Stimulated activated CD4-positive, alpha-beta T cell treated with anti-CD3 and anti-CD28 coated beads, Interleukin-15, amount 100 ng/mL, for 48 hours (primary cell): ENCODE measurements around the gene XG.

Experiments used
- DNase-seq, 2 donors: peaks; one replicate each; pipeline ENCODE4 v3.0.0-alpha.2; 2020; ENCODE audit warnings: low read depth in 2 of 2

The XG gene

DNA sequence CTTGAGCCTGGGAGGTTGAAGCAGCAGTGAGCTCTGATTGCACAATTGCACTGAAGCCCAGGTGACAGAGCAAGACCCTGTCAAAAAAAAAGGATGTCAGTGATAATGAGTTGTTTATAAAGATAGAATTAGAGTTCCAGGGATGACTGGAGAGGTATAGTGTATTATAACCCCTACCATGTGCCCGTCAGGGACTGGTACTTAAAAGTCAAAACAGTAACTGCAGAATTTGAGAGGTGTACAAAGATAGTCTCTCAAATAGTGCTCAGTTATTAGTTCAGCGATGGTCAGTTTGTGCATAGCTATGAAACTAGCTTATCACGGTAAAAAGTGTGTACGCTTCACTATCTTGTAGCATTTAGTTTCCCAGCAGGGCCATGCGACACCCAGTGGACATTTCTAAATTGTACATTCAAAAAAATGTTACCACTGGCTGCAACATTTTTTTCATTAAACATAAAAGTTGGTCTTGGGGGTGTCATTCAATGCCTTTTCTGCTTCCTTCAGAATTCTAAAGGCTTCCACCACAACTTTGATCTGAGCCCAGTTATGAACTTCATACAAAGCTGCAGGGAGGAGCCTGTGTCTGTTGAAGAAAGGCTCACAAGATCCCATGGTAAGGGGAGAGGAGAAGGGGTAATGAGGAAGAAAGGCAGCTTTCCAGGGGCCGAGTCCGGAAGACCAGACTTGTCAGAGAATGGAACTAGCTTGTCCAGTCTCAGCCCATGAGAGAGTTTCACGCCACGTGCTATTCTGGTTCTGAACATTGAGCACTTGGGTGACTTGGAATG is 67.7 kb downstream of the XG start:
- DNase-seq: no peak

DNA sequence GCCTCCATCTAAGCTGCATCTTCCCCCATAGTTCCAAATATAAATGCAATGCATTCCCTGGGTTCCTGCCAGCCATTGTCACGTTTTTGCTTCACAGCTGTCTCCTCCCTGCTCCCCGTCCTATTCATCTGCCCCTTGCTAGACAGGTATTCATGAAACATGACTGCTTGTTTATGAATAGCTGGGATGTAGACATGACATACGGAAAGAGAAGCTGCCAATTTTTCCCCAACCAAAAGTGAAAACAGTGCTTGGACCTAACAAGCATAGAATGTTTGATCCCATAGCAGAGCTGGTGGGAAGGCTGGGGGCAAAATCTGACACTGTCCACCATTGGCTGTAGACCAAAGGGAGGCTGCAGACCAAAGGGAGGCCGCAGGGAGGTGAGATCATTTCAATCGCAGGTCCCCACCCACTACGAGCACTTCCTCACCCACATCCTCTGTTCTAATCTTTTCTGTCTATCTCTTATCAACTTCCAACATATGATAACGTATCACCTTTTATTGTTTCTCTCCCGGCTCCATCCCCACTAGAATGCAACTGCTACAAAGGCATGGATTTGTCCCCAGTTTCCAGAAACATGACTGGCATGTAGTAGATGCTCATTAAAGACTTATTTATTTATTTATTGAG is 68.4 kb downstream of the XG start:
- DNase-seq: no peak

DNA sequence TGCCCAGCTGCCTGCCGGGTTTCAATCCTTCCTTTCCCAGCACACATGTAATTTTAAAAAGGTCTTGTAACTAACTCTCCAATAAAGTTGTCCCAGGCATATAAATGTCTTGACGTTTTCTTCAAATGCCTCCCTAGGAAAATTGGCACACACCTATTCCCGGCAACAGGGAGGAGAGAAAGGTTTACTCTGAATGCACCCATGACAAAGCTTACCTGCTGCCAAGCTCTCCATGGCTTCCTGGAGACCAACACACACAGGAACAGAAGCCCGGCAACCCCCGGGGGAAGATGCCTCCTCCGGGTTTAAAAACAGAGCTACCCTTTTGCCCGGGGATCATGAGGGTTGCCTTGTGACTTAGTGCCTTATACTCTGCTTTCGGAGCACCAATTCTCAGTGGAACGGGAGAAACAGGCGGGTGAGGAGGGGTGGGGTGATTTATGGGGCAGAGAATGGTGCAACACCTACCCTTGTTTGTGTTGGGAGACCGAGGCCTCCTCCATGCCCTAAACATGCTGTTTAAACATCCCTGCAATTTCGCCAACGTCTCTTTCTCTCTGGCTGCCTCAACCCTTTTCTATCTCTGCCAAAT is 72.1 kb downstream of the XG start:
- no peak for DNase-seq

DNA sequence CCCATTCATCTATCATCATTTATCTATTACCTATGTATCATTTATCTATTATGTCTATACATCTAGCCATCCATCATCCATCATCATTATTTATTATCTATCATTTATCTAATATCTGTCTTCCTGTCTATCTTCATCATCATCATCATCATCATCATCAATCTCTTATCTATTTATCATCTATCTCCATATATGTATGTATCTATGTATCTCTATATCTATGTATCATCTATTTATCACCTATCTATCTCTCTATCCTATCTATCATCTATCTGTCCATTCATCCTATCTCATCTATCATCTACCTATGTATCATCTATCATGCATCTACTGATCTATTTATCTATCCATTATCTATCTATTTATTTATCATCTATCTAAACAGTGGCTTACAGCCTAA is 73.0 kb downstream of the XG start:
- DNase-seq: no peak

DNA sequence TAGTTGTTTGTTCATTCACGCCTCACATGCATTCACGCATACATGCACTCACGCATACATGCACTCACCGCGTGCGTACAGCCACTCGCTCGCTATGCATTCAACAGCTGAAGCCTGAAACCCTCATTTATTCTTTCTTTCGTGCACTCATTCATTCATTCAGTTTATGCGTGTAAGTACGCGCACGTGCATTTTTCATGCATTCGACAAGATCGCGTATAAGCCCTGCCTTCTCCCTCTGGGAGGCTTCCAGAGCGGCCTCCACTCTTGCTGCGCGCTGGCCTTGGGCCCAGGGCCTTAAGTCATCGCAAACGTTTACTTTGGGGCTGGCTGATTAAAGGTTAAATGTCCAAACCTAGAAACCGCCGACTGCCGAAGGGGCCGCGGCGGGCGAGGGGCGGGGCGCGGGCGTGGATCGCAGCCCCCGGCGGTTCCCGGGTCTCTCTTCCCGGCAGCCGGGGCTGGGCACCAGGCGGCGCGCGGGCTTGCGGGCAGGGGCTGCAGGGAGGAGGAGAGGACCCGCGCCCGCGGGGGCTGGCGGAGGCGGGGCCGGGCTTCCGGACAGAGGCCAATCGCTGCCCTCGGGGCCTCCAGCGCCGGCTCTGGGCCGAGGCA is 76.6 kb downstream of the XG start, which contains the start of gene GYG2:
GYG2 (plus strand) TSS at position 587 of the 615 bp plus-strand sequence. CDS start 1,259 bp downstream, outside the sequence.
- no peak for DNase-seq

DNA sequence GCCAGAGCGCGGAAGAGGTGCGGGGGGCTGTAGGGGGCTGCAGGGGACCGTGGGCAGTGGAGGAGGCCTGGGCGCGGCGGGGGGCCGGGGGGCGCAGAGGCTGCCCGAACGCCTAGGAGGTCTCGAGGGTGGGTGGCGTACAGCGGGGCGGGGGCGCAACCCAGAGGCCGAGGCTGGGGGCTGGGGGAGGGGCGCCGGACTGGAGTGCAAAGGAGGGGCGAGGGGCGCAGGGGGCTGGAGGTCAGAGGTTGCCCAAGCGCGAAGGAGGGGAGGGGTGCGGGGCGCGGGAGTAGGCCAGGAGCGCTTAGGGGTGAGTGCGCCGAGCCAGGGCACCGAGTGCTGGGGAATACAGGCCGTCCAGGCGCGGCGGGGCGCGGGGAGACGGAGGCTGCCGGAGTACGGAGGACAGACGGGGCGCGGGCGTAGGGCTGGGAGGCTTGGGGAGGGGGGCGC is 77.1 kb downstream of the XG start:
- DNase-seq: no peak

DNA sequence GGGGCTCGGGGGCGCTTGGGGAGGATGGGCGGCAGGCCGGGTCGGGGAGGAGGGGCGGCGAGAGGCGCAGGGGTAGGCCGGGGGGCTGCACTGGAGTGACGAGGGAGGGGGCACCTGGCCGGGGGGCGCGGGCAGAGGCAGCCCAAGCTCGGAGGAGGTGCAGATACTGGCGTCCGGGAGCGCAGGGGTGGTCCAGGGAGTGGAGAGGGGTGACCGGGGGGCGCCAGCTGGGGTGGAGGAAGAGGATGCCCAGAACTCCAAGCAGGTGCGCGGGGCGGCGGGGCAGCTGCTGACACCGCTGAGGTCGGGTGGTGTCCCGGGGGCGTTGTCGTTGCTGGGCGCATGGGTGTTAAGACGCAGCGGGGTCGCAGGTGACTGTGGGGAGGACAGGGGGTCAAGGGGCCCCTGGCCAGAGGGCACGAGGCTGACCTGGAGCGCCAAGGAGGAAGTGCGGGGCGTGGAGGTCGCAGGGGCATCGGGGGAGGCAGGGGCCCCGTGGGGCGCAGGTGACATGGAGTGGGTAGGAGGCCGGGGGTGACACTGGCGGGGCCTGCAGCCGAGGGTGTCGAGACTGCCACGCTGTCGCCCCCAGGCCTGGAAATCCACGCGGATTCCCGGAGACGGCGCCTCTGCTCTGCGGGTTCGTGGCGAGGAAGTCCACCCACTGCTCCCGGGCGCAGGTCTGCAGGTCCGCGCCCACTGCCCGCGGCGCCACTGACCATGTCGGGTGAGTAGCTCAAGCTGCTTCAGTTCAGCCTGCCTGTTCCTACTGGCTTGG is 77.8 kb downstream of the XG start:
- DNase-seq: no peak

DNA sequence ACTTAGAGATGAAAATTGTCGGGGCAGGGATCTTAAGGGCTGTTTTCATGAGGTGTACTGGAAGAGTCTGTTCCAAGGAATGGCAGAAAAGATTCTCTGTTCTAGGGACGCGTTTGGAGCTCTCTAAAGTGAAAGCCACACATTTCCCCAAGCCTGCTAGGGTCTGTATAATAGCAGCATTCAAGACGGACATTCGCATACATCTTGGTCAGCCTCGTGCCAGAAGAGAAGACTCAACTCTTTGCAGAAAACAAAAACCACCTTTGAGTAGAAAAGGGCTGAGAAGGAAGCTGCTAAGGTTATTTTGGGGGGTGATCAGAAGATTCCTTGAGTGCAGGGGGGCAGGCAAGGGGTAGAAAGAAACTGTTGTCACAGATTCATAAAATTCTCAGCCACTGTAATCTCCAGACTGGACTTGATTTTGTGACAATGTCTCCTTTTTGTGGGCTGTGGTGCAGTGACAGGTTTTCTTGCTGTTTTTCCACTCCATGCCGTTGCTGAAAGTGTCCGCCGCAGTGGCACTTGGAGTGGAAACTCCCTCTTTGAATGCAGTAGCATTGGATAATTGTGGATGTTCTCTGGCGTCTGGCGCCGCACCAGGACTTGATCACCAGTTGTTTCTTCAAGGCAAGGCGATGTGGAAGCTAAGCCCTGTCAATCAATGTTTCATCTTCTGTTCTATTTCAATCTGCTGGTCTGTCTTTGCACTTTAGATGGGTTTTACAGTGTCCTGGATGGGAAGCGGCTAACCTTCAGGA is 79.8 kb downstream of the XG start:
- DNase-seq: no peak

DNA sequence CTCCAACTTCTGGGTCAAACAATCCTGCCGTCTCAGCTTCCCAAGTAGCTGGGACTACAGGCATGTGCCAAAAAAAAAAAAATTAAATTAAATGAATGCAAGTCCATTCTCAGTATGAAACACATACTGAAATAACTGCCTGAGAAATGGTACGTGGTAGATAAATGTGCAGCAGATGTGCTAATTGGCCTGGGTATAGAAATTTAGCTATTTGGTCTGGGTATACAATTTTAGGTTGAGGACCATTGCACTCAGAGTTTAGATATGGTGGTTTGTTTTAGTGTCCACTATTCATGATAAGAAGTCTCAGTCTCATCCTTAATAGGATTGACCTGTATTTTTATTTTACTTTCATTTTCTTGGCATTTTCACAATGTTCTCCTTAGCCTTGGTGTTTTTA is 86.1 kb downstream of the XG start:
- no peak for DNase-seq

DNA sequence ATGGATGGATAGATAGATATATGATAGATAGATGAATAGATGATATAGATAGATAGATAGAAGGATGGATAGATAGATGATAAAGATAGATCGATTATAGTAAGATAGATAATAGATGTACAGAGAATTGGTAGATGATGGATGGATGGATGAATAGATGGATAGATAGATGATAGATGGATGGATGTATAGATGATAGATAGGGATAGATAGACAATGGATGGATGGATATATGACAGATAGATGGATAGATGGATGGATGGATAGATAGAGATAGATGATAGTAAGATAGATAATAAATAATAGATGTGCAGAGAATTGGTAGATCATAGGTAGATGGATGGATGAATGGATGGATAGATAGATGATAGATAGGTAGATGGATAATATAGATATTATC is 89.1 kb downstream of the XG start:
- no peak for DNase-seq

DNA sequence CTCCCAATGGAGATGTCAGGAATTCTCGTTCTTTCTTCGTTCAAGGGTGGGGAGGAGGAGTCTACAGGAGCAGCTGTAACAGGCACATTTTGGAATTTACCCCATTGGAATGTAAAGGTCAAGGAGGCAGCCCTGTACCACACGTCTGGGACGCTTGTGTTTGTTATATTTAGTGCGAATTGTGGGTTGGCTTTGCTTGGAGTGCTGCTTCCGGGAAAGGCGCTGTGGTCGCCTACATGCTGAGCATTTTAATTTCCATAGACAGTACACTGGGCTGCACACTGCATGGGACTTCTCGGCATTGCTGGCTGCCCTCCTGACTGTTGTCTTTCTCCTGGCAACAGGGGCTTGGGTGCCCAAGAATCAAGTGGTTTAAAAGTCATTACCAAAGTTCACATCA is 89.7 kb downstream of the XG start:
- no peak for DNase-seq

DNA sequence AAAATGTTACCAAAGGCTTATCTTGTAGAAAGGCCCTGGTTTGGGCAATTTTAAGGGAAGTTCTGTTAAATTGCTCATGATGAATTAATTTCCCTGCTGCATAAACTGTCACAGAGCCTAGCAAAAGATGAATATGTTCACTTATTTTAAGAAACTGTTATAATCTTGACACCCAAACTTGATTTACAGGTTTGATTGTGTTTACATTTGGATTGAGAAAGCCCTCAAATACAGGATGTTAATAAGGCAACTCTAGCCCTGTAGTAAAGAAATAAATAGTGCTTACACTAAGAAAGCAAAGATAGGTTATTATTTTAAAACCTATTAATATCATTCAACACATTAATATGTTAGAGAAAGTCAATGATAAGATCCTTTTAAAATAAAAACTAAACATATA is 95.2 kb downstream of the XG start:
- no peak for DNase-seq

DNA sequence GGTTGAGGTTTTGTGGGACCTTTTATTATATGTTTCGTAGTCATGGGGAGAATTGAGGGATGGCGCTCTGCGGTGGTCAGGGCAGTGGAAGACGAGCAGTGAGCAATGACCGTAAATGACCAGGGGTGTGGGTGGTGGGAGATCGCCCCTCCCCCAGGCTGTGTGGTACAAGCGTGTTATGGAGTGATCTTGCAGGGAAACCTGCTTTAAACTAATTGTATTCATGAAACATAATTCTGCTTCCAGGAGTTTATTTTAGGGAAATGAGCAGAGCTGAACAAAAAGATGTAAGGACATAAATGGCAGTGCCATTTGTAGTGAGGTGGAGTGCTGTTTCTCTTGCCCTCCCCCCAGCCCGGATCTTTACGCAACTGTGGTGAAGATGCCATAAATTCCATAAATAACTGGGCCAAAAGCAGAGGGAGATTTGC is 97.0 kb downstream of the XG start:
- DNase-seq: no peak

DNA sequence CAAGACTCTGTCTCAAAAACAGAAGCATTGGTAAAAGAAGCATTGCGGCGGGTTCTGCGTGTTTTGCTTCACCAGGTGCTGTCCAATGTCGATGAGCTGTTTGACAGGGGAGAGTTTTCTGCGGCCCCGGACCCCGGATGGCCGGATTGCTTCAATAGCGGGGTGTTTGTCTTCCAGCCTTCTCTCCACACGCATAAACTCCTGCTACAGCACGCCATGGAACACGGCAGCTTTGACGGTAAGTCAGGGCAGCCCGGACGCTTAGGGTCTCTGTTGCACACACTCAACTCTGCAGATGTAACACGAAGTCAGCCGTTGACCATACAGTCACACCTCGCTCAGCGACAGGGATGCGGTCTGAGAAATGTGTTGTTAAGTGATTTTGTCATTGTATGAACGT is 103.1 kb downstream of the XG start:
- no peak for DNase-seq

DNA sequence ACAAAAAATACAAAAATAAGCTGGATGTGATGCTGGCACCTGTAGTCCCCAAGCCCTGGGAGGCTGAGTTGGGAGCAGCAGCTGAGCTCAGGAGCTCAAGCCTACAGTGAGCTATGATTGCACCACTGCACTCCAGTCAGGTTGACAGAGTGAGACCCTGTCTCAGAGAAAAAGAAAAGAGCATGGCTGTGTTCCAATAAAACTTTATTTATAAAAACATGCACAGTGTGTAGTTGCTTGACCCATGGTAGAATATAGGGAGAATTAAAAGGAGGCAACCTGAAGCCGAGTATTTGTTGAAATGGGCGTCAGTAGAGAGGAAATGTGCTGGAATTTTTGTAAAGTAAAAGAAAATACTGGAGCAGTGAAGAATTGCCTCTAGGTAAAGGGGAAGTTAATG is 103.9 kb downstream of the XG start:
- DNase-seq: no peak

DNA sequence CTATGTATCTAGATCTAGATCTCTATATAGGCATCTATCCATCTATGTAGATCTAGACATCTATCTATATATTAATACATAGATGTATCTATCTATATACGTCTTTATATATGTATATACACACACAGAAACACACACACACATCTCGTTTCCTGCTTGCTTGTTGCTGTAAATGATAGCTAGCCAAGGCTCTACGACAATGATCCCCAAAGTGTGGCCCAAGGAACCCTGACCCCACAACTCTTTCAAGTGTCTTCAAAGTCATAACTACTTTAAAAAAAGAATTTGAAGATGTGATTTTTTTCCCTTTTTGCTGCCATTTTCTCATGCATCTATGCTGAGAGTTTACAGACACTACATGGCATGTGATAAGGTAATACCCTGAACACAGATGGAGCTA is 105.7 kb downstream of the XG start:
- no peak for DNase-seq

DNA sequence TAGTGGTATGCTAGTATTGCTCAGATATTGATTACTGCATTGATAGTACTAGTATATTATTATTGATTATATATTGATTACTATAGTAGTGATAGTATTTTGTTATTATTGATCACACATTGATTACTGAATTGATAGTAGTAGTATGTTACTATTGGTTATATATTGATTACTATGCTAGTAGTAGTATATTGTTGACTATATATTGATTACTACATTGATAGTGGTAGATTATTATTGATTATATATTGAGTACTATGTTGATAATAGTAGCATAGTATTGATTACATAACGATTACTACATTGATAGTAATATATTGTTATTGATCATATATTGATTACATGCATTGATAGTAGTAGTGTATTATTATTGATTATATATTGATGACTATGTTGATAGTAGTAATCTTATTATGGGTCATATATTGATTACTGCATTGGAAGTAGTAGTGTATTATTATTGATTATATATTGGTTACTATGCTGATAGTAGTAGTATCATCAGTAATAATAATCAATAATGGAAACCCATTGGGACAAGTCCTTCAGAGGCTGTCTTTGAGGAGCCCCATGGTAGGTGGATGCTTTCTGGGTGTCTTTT is 107.5 kb downstream of the XG start:
- DNase-seq: no peak

DNA sequence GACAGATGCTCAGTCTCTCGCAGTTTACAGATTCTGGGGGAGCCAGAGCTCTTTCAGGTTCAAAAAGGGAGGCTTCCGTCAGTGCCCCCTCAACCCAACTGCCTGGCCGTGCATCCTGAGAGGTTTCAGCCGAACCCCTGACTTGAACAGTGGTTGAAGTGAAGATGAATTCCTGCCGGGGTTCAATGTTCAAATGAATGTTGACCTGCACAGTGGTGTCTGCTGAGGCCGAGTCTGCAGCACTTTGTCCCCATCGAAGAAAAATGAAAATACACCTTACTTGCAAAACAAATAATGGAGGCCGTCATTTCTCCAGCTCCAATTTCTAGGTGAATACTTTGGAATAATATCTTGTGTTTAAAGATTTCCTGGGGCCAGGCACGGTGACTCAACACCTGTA is 110.6 kb downstream of the XG start:
- DNase-seq: no peak

DNA sequence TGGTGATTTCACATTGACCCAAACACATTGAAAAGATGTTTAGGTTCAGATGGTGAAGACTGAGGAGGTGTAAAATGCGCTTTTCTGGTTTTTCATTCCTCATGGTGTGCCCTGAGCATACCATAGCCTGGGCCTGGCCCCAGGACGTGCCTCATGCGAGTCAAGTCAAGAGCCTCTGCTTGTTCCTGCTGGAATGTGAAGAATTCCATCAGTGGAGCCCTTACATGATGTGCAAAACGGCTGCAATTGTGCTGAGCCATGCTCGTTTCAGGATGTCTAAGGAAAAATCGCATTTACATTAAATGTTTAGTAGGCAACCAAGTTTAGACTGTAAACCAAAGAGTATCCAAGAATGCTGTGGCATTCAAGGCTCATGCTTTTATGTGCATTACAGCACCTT is 111.8 kb downstream of the XG start:
- DNase-seq: no peak
